Neural cell (in vitro differentiated cells): Measurements from ENCODE around the gene LRRC15. TPM values are rescaled to one million over a fixed set of nuclear protein-coding genes. Genes with fewer than 3 reads are reported as not detected.

ENCODE experiments used
- H2AFZ ChIP-seq: fragments of 200-600, 300-800 bp; sonication (generic), shearing (Covaris generic); 2 replicates; pipeline ENCODE4 v1.6.0; 2014; ENCODE audit warnings: low read depth, mild to moderate bottlenecking, antibody characterized with exemption, low read length, moderate library complexity
- H3F3A ChIP-seq: fragments of 200-600 bp; shearing (Covaris generic); 2 replicates; pipeline ENCODE4 v1.6.1; 2016; ENCODE audit warnings: mild to moderate bottlenecking, moderate library complexity, mixed read lengths, antibody characterized with exemption, low read length; ENCODE audit not compliant: insufficient read depth, poor library complexity, severe bottlenecking
- H3K27ac ChIP-seq: fragments of 200-600, 300-800 bp; sonication (generic), shearing (Covaris generic); 2 replicates; pipeline ENCODE4 v1.5.1; 2014; ENCODE audit warnings: mild to moderate bottlenecking, low read length, moderate library complexity
- H3K27me3 ChIP-seq: fragments of 300-800, 200-600 bp; sonication (generic), shearing (Covaris generic); 2 replicates; pipeline ENCODE4 v1.6.0; 2014; ENCODE audit warnings: mild to moderate bottlenecking, low read depth, low read length, moderate library complexity; ENCODE audit not compliant: insufficient read depth
- H3K36me3 ChIP-seq: fragments of 300-800, 200-600 bp; sonication (generic), shearing (Covaris generic); 2 replicates; pipeline ENCODE4 v1.5.1; 2014; ENCODE audit warnings: mild to moderate bottlenecking, antibody characterized with exemption, low read length, moderate library complexity; ENCODE audit not compliant: insufficient read depth
- H3K4me2 ChIP-seq: fragments of 300-800, 200-600 bp; sonication (generic), shearing (Covaris generic); 2 replicates; pipeline ENCODE4 v1.6.0; 2014; ENCODE audit warnings: mild to moderate bottlenecking, low read length
- H3K4me3 ChIP-seq: fragments of 300-800, 200-600 bp; sonication (generic), shearing (Covaris generic); 2 replicates; pipeline ENCODE4 v1.5.1; 2014; ENCODE audit warnings: mild to moderate bottlenecking, low read length, moderate library complexity
- H3K79me2 ChIP-seq: fragments of 200-600 bp; shearing (Covaris generic); replicated peaks from 2 replicates; pipeline ENCODE4 v1.6.0; 2014; ENCODE audit warnings: mild to moderate bottlenecking, low read length, moderate library complexity; ENCODE audit not compliant: insufficient read depth
- H3K9ac ChIP-seq: fragments of 300-800, 200-600 bp; sonication (generic), shearing (Covaris generic); 2 replicates; pipeline ENCODE4 v1.6.1; 2016; ENCODE audit warnings: mild to moderate bottlenecking, low read length, mixed read lengths
- H3K9me2 ChIP-seq: fragments of 200-600 bp; shearing (Covaris generic); 2 replicates; pipeline ENCODE4 v1.6.1; 2016; ENCODE audit warnings: mild to moderate bottlenecking, low read length, mixed read lengths; ENCODE audit not compliant: insufficient read depth
- H3K9me3 ChIP-seq: fragments of 200-600, 300-800 bp; sonication (generic), shearing (Covaris generic); 2 replicates; pipeline ENCODE4 v1.6.1; 2016; ENCODE audit warnings: mild to moderate bottlenecking, mixed run types, low read length, moderate library complexity, mixed read lengths
- H4K20me1 ChIP-seq: fragments of 200-600 bp; shearing (Covaris generic); 2 replicates; pipeline ENCODE4 v1.6.1; 2016; ENCODE audit warnings: mild to moderate bottlenecking, mixed run types; ENCODE audit not compliant: insufficient read depth
- EP300 ChIP-seq: fragments of 450-650 bp; conservative IDR thresholded peaks from 2 replicates; pipeline ENCODE4 v1.6.1; 2014; ENCODE audit warnings: antibody characterized with exemption, mild to moderate bottlenecking, moderate library complexity; ENCODE audit not compliant: poor library complexity, severe bottlenecking
- EZH2 ChIP-seq: fragments of 200-600, 300-800 bp; shearing (Covaris generic), sonication (generic); IDR thresholded peaks from 2 replicates; pipeline ENCODE4 v1.6.1; 2014; ENCODE audit warnings: antibody characterized with exemption, low read length, borderline replicate concordance, mild to moderate bottlenecking; ENCODE audit not compliant: insufficient read depth, poor library complexity, severe bottlenecking
- MXI1 ChIP-seq: fragments of 450-650 bp; conservative IDR thresholded peaks from 2 replicates; pipeline ENCODE4 v1.6.1; 2014; ENCODE audit warnings: antibody characterized with exemption, mild to moderate bottlenecking; ENCODE audit not compliant: poor library complexity, severe bottlenecking
- POLR2AphosphoS5 ChIP-seq: IDR thresholded peaks from 2 replicates; pipeline ENCODE4 v1.6.1; 2012
- RAD21 ChIP-seq: fragments of 450-650 bp; conservative IDR thresholded peaks from 2 replicates; pipeline ENCODE4 v1.6.1; 2014; ENCODE audit warnings: antibody characterized with exemption, mild to moderate bottlenecking, moderate library complexity
- SMC3 ChIP-seq: fragments of 450-650 bp; conservative IDR thresholded peaks from 2 replicates; pipeline ENCODE4 v1.6.1; 2014; ENCODE audit warnings: antibody characterized with exemption, mild to moderate bottlenecking, moderate library complexity; ENCODE audit not compliant: poor library complexity
- TAF1 ChIP-seq: IDR thresholded peaks from 2 replicates; pipeline ENCODE4 v1.6.1; 2012; ENCODE audit warnings: low read depth
- polyA plus RNA-seq: library from polyadenylated mRNA; depleted of rRNA; stranded (reverse); fragments of >200 nt; gene quantifications from 2 replicates; pipeline ENCODE4 v1.2.3, GENCODE V29; 2014
- TF ChIP-seq, protein P1 (sequence below): fragments of 450-650 bp; IDR thresholded peaks from 2 replicates; pipeline ENCODE4 v1.5.1; 2014; ENCODE audit warnings: antibody characterized with exemption, mild to moderate bottlenecking, moderate library complexity; ENCODE audit not compliant: poor library complexity, severe bottlenecking
- TF ChIP-seq, protein P2 (sequence below): IDR thresholded peaks from 2 replicates; pipeline ENCODE4 v1.6.1; 2012; ENCODE audit warnings: borderline replicate concordance

Gene LRRC15
- polyA plus RNA-seq, 1 donor from 2014 or later = not detected

- no peak overlapping the region for H3K4me2 ChIP-seq
- TF ChIP-seq, protein P1, sequence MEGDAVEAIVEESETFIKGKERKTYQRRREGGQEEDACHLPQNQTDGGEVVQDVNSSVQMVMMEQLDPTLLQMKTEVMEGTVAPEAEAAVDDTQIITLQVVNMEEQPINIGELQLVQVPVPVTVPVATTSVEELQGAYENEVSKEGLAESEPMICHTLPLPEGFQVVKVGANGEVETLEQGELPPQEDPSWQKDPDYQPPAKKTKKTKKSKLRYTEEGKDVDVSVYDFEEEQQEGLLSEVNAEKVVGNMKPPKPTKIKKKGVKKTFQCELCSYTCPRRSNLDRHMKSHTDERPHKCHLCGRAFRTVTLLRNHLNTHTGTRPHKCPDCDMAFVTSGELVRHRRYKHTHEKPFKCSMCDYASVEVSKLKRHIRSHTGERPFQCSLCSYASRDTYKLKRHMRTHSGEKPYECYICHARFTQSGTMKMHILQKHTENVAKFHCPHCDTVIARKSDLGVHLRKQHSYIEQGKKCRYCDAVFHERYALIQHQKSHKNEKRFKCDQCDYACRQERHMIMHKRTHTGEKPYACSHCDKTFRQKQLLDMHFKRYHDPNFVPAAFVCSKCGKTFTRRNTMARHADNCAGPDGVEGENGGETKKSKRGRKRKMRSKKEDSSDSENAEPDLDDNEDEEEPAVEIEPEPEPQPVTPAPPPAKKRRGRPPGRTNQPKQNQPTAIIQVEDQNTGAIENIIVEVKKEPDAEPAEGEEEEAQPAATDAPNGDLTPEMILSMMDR = no peak
- TF ChIP-seq, protein P2, sequence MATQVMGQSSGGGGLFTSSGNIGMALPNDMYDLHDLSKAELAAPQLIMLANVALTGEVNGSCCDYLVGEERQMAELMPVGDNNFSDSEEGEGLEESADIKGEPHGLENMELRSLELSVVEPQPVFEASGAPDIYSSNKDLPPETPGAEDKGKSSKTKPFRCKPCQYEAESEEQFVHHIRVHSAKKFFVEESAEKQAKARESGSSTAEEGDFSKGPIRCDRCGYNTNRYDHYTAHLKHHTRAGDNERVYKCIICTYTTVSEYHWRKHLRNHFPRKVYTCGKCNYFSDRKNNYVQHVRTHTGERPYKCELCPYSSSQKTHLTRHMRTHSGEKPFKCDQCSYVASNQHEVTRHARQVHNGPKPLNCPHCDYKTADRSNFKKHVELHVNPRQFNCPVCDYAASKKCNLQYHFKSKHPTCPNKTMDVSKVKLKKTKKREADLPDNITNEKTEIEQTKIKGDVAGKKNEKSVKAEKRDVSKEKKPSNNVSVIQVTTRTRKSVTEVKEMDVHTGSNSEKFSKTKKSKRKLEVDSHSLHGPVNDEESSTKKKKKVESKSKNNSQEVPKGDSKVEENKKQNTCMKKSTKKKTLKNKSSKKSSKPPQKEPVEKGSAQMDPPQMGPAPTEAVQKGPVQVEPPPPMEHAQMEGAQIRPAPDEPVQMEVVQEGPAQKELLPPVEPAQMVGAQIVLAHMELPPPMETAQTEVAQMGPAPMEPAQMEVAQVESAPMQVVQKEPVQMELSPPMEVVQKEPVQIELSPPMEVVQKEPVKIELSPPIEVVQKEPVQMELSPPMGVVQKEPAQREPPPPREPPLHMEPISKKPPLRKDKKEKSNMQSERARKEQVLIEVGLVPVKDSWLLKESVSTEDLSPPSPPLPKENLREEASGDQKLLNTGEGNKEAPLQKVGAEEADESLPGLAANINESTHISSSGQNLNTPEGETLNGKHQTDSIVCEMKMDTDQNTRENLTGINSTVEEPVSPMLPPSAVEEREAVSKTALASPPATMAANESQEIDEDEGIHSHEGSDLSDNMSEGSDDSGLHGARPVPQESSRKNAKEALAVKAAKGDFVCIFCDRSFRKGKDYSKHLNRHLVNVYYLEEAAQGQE = no peak
- TF ChIP-seq TAF1 (no peak), POLR2AphosphoS5 (no peak)
- H2AFZ ChIP-seq = no peak overlapping the region
- no peaks in the 10 kb centered on the region for H3K36me3 ChIP-seq
- peaks cover 9% of the 10 kb centered on the region for H3K27me3 ChIP-seq
- no peaks in the 10 kb centered on the region for H3K79me2 ChIP-seq
- no peaks in the 10 kb centered on the region for H3F3A ChIP-seq
- H4K20me1 ChIP-seq = no peaks in the 10 kb centered on the region
- no peak overlapping the region for H3K27ac ChIP-seq
- no peak overlapping the region for H3K4me3 ChIP-seq
- no peaks in the 10 kb centered on the region for H3K9me3 ChIP-seq
- no peaks in the 10 kb centered on the region for H3K9me2 ChIP-seq
- no peak overlapping the region for H3K9ac ChIP-seq
Observed at GRCh38 chr3:194312743-194313281, 56.7 kb downstream of the LRRC15 start.

- Histone ChIP-seq H2AFZ (no peak overlapping the region), H3K4me3 (no peak overlapping the region), H3K79me2 (no peaks in the 10 kb centered on the region), H4K20me1 (no peaks in the 10 kb centered on the region), H3K27ac (no peak overlapping the region), H3K9ac (no peak overlapping the region), H3F3A (no peaks in the 10 kb centered on the region), H3K9me2 (no peaks in the 10 kb centered on the region), H3K36me3 (no peaks in the 10 kb centered on the region), H3K27me3 (peaks cover 9% of the 10 kb centered on the region), H3K9me3 (no peaks in the 10 kb centered on the region), H3K4me2 (no peak overlapping the region)
- TF ChIP-seq, protein P2 = no peak
- TF ChIP-seq, protein P1 = no peak
- TF ChIP-seq TAF1 (no peak), MXI1 (no peak), SMC3 (no peak), EP300 (no peak), RAD21 (no peak), POLR2AphosphoS5 (no peak), EZH2 (no peak)
Observed at GRCh38 chr3:194312186-194312742, 57.3 kb downstream of the LRRC15 start.
